Cortex of kidney (tissue), 1 donor: ENCODE data around the gene PCBD1.

ENCODE experiments used
- DNase-seq: peaks from one replicate; lab custom pipeline; 2025; lab: John Stamatoyannopoulos, UW

The PCBD1 gene

DNA sequence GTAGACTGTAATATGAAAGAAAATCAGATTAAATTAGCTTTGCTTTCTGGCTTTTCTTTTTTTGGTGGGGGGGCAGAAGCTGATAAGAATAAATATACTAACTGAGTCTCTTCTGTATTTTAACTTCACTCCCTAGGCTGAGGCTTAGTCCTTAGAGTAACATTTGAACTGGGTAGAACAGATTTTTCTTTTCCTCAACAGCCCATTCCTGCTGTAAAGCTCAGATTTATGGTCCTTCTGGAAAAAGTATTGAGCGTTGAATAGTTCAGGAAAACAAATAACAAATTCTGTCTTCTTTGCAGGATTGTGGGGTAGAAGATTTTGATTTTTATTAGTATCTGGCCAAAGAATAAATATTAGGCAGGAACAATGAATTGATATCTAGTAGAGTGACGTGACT lies 54.8 kb downstream of the PCBD1 start:
- no peak for DNase-seq
